ENCODE data around the gene C22orf15. TPM values are rescaled to one million over a fixed set of nuclear protein-coding genes. Genes with fewer than 3 reads are reported as not detected.

The C22orf15 gene
- total RNA-seq, 1 donor from 2014 or later = not detected

- no peak for FAIRE-seq
- H3K27me3 ChIP-seq (ENCODE audit: control insufficient read depth, insufficient read depth, low read length) = no peaks in the 10 kb centered on the region
- H3K36me3 ChIP-seq (ENCODE audit: control insufficient read depth, insufficient read depth, low read length) = peaks cover 14% of the 10 kb centered on the region
- no peak for TF ChIP-seq CTCF (IDR thresholded peaks at IDR 0.05; ENCODE audit: insufficient read depth, low read length, severe bottlenecking)
- H3K4me3 ChIP-seq (ENCODE audit: low read depth, low read length) = no peak overlapping the region
- DNase-seq (ENCODE audit: low read depth) = no peak
Observed at GRCh38 chr22:23789121-23789520, 26.3 kb downstream of the C22orf15 start.

- Histone ChIP-seq H3K27me3 (ENCODE audit: control insufficient read depth, insufficient read depth, low read length) (no peaks in the 10 kb centered on the region), H3K4me3 (ENCODE audit: low read depth, low read length) (no peak overlapping the region), H3K36me3 (ENCODE audit: control insufficient read depth, insufficient read depth, low read length) (peaks cover 16% of the 10 kb centered on the region)
- FAIRE-seq (no peak), DNase-seq (ENCODE audit: low read depth) (no peak)
- no peak for TF ChIP-seq CTCF (IDR thresholded peaks at IDR 0.05; ENCODE audit: insufficient read depth, low read length, severe bottlenecking)
Observed at GRCh38 chr22:23789638-23790037, 26.8 kb downstream of the C22orf15 start.

GRCh38 chr22:23790819-23791737 lies 28.3 kb downstream of the C22orf15 start:
- Histone ChIP-seq H3K27me3 (ENCODE audit: control insufficient read depth, insufficient read depth, low read length) (no peaks in the 10 kb centered on the region), H3K36me3 (ENCODE audit: control insufficient read depth, insufficient read depth, low read length) (peaks cover 17% of the 10 kb centered on the region), H3K4me3 (ENCODE audit: low read depth, low read length) (no peak overlapping the region)
- no peak for FAIRE-seq
- TF ChIP-seq CTCF (IDR thresholded peaks at IDR 0.05; ENCODE audit: insufficient read depth, low read length, severe bottlenecking) = no peak
- DNase-seq (ENCODE audit: low read depth) = no peak

- H3K27me3 ChIP-seq (ENCODE audit: control insufficient read depth, insufficient read depth, low read length) = no peaks in the 10 kb centered on the region
- no peak for TF ChIP-seq CTCF (IDR thresholded peaks at IDR 0.05; ENCODE audit: insufficient read depth, low read length, severe bottlenecking)
- no peak for FAIRE-seq
- no peak for DNase-seq (ENCODE audit: low read depth)
- no peak overlapping the region for H3K4me3 ChIP-seq (ENCODE audit: low read depth, low read length)
- H3K36me3 ChIP-seq (ENCODE audit: control insufficient read depth, insufficient read depth, low read length) = peaks cover 19% of the 10 kb centered on the region
Observed at GRCh38 chr22:23791738-23792645, 29.2 kb downstream of the C22orf15 start.

GRCh38 chr22:23793326-23793725 lies 30.5 kb downstream of the C22orf15 start:
- TF ChIP-seq CTCF (IDR thresholded peaks at IDR 0.05; ENCODE audit: insufficient read depth, low read length, severe bottlenecking) = no peak
- no peak for DNase-seq (ENCODE audit: low read depth)
- Histone ChIP-seq H3K36me3 (ENCODE audit: control insufficient read depth, insufficient read depth, low read length) (peaks cover 19% of the 10 kb centered on the region), H3K4me3 (ENCODE audit: low read depth, low read length) (no peak overlapping the region), H3K27me3 (ENCODE audit: control insufficient read depth, insufficient read depth, low read length) (no peaks in the 10 kb centered on the region)
- FAIRE-seq = peak; percentile 93

All from bronchial epithelial cell (primary cell).